GM19397 (cell line): ENCODE data around the gene UBE2U.

Source experiments
- ATAC-seq: cut with Tn5 transposase; IDR thresholded peaks from one replicate; pipeline ENCODE4 v1.9.1; 2021; ENCODE audit warnings: mild to moderate bottlenecking, moderate library complexity; ENCODE audit not compliant: unreplicated experiment

Gene UBE2U

DNA sequence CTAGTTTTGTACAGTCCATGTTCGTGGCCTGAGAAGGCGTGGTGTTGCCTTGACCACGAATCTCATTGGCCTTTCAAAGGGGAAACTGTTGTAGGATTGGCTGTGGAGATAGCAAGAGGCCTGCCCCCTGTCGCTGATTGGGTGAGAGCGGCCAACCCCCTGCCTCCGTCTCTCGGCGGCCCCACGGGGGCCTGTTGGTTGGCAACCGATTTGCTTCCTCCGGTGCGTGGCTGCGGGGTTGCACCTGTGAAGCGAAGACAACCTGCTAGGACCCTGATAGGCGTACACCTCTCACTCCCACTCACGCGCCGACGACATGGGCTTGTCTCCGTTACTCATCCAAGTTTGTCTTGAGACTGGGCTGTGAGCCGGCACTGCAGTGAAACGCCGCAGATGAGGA is at the start of gene UBE2U:
UBE2U (plus strand) TSS at position 204 of the 400 bp plus-strand sequence. CDS start 428 bp downstream, outside the sequence.
- ATAC-seq: no peak

- no peak for ATAC-seq
Measured at GRCh38 chr1:64155278-64155677, 48.1 kb upstream of the UBE2U start.

- ATAC-seq: no peak
Measured at GRCh38 chr1:64161357-64161941, 42.0 kb upstream of the UBE2U start.

DNA sequence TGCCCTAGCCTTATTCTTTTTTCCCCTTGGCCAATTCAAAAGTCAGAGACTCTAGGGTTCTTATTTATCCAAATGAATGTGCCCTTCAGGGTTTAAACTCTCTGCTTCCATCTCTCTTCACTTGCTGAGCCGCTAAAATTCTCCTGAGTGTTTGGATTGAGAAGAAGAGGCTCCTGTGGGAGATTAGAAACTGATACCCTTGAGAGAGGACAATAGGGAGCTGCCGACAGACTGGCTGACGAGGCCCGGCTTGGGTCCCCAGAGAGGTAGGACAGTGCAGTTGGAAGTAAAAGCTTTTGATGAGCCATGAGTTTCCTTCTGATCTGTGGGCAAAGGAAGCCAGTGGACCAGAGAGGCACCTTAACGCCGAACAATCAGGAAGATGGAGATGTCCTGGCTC is 41.3 kb upstream of the UBE2U start:
- no peak for ATAC-seq

DNA sequence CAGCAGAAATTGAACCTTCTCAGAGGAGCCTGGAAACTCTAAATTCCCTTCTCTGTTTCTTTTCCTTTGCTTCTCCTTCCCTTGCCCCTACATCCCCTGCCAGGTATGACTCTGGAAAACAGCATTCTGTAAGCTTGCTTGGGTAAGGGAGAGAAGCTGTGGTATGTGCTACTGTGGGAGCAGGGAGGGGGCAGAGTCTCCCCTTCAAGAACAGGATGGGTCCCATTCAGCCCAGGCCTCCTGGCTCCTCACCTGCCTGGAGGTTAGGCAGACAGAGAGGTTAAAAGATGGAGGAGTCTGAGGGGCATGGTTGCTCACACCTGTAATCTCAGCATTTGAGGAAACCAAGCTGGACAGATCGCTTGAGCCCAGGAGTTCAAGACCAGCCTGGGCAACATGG is 40.6 kb upstream of the UBE2U start:
- no peak for ATAC-seq

DNA sequence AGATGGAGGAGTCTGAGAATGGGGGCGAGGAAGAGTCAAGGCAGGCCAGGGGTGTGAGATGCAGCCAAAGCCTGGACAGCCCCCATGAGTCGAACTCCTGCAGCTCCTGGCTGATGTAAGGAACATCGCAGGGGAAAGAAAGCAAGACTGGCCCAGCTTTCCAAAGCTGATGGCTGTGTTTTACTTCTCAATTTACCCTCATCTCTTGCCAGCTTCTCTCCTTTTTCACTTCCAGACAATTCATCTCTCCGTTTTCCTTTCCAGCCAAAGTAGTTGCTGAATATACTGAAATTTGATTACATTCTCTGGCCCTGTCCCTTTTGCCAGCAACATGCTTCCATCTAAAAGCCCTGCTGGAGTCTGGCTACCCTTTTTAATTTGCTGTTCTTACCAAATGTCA is 40.0 kb upstream of the UBE2U start:
- no peak for ATAC-seq

DNA sequence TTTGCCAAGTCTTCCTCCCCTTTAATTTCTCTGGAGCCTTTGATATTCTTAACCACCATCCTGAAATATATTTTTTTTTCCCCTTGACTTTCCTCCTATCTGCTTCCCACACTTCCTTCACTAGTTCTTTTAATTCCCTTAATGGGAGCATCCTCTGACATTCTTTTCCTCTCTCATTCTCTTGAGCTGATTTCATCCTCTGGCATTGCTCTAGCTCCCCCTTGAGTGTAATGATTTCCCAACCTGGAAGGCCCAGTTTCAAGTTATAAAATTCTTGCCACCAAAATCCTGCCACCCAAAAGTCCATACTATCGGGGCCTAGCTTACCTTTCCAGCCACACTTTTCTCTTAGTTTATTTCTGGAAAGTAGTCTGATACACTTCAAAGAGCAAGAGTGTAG is 39.5 kb upstream of the UBE2U start:
- ATAC-seq: no peak

- no peak for ATAC-seq
Measured at GRCh38 chr1:64166629-64167028, 36.8 kb upstream of the UBE2U start.

DNA sequence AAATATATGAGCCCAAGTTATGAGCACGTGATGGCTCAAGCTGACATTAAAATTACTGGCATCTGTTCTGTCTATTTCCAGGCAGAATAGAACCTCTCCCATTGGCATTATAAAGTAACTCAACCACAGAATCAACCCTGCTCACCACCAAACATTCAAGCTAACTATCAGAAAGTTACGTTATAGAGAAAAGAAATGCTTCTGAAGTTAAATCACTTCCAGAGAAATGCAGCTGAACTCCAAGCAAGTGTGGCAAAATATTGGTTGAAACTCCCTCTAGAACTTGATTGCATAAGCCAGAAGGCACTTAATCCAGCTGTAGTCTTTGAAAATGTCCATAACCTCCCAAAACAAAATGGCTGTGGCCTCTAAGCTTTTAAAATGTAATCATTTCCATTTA is 36.2 kb upstream of the UBE2U start:
- ATAC-seq: no peak

GRCh38 chr1:64171246-64171645 is 32.2 kb upstream of the UBE2U start:
- no peak for ATAC-seq

GRCh38 chr1:64171797-64172281 is 31.6 kb upstream of the UBE2U start:
- peak; percentile 57 for ATAC-seq

- no peak for ATAC-seq
Measured at GRCh38 chr1:64172458-64172983, 30.9 kb upstream of the UBE2U start.

GRCh38 chr1:64173336-64173940 is 30.0 kb upstream of the UBE2U start:
- ATAC-seq: no peak

GRCh38 chr1:64175639-64176038 is 27.8 kb upstream of the UBE2U start:
- ATAC-seq: no peak

DNA sequence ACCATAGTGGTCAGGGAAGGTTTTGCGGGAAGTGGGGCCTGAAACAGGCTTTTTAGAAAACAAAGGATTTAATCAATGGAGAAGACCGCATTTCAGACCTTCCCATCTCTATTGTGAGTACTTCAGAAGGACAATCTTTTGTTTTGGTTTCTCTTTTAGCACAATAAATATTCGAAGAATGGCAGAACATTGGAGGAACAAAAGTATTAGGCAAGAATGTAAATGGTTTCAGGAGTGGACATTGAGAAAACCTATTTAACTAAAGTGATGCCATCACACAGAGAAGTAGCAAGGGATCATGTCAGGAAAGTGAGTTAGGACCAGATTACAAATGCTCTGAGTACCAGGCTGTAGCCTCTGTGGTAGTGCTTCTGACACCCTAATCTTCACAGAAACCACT is 26.8 kb upstream of the UBE2U start:
- ATAC-seq: no peak

- ATAC-seq: no peak
Measured at GRCh38 chr1:64179588-64179987, 23.8 kb upstream of the UBE2U start.

- no peak for ATAC-seq
Measured at GRCh38 chr1:64182207-64182606, 21.2 kb upstream of the UBE2U start.

DNA sequence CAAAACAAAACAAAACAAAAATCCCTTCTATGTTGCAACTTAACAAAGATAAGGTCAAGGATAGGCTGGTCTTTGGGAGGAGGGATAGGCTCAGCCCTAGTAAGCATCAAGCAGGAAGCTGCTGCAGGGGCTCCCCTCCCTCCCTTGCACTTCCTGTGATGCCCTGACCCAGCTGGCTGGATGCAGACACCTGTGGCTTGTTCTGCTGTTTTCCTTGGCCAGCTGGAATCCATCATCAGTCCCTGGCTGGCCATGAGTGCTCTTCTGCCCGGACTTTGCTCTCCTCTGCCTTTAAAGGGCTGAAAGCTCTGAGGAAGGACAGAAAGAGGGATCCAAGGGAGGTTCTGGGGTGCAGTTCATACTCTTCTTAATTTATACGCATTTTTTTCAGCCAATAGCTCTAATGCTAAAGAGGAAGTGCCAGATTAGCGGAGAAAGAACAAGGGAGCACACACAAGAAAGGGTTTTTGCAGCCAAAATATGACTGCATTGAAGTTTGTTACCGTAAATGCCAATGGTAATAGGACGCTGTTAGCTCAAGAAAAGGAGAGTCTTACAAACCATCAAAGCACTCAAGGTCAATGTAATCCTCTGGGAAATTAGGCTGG is 19.9 kb upstream of the UBE2U start:
- ATAC-seq: no peak

DNA sequence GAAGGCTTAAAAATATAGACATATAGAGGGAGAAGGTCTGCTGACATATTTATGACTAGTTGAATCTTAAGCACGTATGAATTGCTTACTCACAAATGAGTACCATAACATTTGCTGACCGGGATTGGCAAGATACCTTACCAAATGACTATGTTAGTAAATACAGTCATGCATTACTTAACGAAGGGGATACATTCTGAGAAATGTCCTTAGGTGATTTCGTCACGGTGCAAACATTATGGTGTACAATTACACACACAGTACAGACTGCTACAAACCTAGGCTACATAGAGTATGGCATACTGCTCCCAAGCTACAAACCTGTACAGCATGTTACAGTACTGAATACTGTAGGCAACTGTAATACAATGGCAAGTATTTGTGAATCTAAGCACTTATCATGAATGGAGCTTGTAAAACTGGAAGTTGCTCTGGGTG is 19.4 kb upstream of the UBE2U start:
- ATAC-seq: no peak

DNA sequence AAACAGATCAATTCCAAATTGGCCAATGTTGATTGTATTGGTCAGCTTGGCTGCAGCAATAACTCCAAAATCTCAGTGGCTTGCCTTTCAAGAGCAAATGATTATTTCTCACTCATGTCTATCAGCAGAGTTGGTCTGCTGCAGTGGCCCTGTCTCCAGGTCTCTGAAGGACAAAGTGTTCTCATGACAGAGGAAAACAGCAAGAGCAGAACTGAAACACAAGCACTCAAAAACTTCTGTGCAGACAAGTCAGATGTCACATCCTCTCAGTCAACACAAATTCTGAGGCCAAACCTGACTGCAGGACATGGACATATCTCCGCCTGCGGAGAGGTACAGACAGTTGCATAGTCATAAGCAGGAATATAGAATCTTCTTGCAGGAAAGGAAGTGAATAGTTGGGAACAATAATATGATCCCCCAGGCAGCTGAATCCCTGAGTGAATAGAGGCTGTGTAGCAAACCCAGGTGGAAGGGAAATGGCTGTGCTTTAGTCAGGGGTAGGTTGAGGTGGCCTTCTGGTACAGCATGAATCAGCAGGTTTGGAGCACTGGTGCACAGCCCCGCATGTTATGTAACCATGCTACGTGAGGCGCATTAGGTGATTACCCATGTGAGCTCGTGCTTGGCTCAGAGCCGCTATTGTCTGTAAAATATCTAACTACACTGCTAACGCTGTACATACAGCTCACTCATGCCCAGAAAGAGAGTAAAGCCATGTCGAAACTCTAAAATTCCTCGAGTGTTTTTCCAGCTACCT is 17.1 kb upstream of the UBE2U start:
- no peak for ATAC-seq

GRCh38 chr1:64186898-64187280 is 16.5 kb upstream of the UBE2U start:
- no peak for ATAC-seq
